Measurements from ENCODE around the gene ZDHHC11B. TPM values are rescaled to one million over a fixed set of nuclear protein-coding genes. Genes with fewer than 3 reads are reported as not detected.

The ZDHHC11B gene
- 1.0 to 1.6 TPM (median 1.3 TPM) in 5 replicates for total RNA-seq (2022; extraction: Qiagen RNA extraction; ENCODE audit: low read depth)

GRCh38 chr5:784428-785177 lies at the start of gene ZDHHC11B:
Gene ZDHHC11B (minus strand): TSS chr5:784729. CDS start chr5:766919, 17,810 bp downstream.

DNA sequence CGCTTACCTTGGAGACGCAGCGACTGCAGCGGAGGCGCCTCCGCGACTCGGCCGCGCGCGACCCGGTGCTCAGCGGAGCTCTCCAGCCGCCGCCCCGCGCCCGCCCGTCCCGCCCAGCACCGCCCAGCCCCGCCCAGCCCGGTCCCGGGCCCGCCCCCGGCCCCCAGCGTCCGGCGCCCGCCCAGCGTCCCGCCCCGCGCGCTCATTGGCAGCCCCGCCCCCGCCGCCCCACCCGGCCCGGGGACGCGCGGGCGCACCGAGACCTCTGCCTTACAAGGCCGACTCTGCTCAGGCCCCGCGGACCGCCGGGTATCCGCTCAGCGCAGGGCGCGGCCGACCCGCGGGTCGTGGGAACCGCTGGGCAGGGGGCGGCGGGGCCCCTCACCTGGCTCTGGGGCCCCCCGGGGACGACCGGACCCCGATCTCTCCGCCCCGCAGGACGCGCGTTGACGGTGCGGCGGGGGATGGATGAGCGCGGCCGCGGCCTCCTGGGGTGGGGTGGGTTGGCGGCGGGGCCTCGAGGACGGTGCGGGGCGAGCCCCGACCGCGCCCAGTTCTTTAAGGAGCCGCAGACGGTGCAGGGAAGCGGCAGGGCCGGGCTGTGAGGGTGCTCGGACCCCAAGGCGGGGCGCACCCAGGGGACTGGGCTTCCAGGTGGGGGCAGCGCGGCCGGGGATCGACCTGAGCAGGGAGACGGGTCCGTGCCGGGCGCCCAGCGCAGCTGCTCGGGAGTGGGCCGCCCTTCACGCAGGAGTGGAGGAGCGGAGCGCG lies 91.1 kb downstream of the ZDHHC11B start, which contains the start of gene TPPP:
TSS of gene TPPP (minus strand) at position 82 of the 771 bp plus-strand sequence. CDS start 15,292 bp downstream, outside the sequence.

Other genes with a start within 250 kb of the ZDHHC11B start
- gene CEP72, start 172.4 kb downstream of the ZDHHC11B start, total RNA-seq (2022; extraction: Qiagen RNA extraction; ENCODE audit: low read depth): 8.5 to 11.1 TPM (median 10.8 TPM) in 5 replicates
- 4.6 to 6.9 TPM (median 5.6 TPM) in 5 replicates for gene TPPP, start 91.4 kb downstream of the ZDHHC11B start, total RNA-seq (2022; extraction: Qiagen RNA extraction; ENCODE audit: low read depth)
- gene ZDHHC11, start 66.3 kb upstream of the ZDHHC11B start, total RNA-seq (2022; extraction: Qiagen RNA extraction; ENCODE audit: low read depth): 12.3 to 21.6 TPM (median 17.7 TPM) in 5 replicates
- 33.9 to 43.3 TPM (median 40.3 TPM) in 5 replicates for gene BRD9, start 108.1 kb upstream of the ZDHHC11B start, total RNA-seq (2022; extraction: Qiagen RNA extraction; ENCODE audit: low read depth)
- 63.4 to 76.4 TPM (median 71.0 TPM) in 5 replicates for gene TRIP13, start 108.2 kb upstream of the ZDHHC11B start, total RNA-seq (2022; extraction: Qiagen RNA extraction; ENCODE audit: low read depth)
- 15.5 to 19.9 TPM (median 18.5 TPM) in 5 replicates for gene NKD2, start 224.1 kb upstream of the ZDHHC11B start, total RNA-seq (2022; extraction: Qiagen RNA extraction; ENCODE audit: low read depth)